HEK293T (cell line): ENCODE measurements around the gene SLC45A3.

Source experiments
- ARNT ChIP-seq: fragments of 450-650 bp; IDR thresholded peaks from 2 replicates; pipeline ENCODE4 v1.6.1; 2017; ENCODE audit warnings: mild to moderate bottlenecking
- FOXK2 ChIP-seq: fragments of 450-650 bp; IDR thresholded peaks from 2 replicates; pipeline ENCODE4 v1.6.1; 2016; ENCODE audit warnings: mild to moderate bottlenecking
- HDGF ChIP-seq: fragments of 450-650 bp; IDR thresholded peaks from 2 replicates; pipeline ENCODE4 v1.6.1; 2017; ENCODE audit warnings: antibody characterized with exemption, borderline replicate concordance
- LEF1 ChIP-seq: fragments of 450-650 bp; IDR thresholded peaks from 2 replicates; pipeline ENCODE4 v1.6.1; 2017; ENCODE audit warnings: mild to moderate bottlenecking, borderline replicate concordance
- NFRKB ChIP-seq: fragments of 450-650 bp; IDR thresholded peaks from 2 replicates; pipeline ENCODE4 v1.6.1; 2016; ENCODE audit warnings: mild to moderate bottlenecking, moderate library complexity
- SP1 ChIP-seq: fragments of 450-650 bp; IDR thresholded peaks from 2 replicates; pipeline ENCODE4 v1.6.1; 2017

DNA sequence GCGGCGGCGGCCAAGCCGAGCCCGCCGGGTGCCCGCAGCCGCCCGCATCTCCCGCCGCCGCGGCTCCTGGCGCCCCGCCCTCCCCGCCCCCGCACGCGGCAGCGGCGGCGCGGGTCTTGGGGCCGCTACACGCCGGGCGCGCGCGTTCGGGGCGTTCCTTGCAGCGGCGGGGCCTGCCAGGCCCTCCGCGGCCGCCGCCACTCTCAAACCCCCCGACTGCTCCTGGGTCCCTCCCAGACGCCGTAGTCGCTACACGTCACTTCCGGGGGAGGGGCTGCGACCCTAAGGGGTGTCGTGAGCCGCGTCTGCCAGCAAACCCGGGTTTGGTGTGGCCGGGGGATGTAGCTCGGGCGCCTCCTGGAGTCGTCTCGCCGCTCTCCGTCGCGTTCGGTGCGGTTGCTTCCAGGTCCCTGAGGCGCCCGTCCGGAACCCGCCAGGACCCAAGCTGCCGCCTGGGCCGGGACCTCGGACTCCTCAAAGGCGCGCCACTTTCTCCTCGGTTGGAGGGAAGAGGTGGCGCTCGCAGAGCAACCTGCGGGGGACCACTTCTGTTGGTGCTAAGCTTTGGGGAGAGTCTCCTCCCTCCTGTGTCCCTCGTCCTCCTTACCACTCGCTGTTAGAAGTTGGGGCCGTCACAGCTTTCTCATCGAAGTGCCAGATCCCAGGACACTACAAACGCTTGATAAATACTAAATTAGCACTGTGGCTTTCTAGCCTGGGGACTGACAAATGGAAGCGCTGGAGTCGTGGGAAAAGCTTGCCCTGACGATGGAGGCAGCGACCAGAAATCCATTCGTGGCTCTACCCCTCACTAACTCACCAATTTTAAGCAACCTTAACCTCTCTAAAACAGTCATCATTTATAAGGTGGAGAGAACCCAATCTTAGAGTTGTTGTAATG is 48.3 kb downstream of the SLC45A3 start, which contains the start of gene ELK4:
- TF ChIP-seq ARNT, result no peak
- TF ChIP-seq FOXK2, result no peak
- TF ChIP-seq LEF1, result no peak
- no peak for TF ChIP-seq SP1
- no peak; the same call in 1 of the 2 replicates for TF ChIP-seq HDGF
- TF ChIP-seq NFRKB, result no peak
